NCI-H2029 treated with DMSO at 0.1 percent for 48 hours (cell line): ENCODE results near the gene CD52.

Experiments
- DNase-seq: peaks from one replicate; lab custom pipeline; 2025; lab: John Stamatoyannopoulos, UW

The CD52 gene

GRCh38 chr1:26357121-26357602 lies 39.4 kb downstream of the CD52 start:
- DNase-seq: no peak

GRCh38 chr1:26358411-26359384 lies 40.9 kb downstream of the CD52 start:
- no peak for DNase-seq

- DNase-seq: no peak
Measured at GRCh38 chr1:26359981-26360806, 42.4 kb downstream of the CD52 start.

GRCh38 chr1:26360807-26361604 lies 43.2 kb downstream of the CD52 start:
- no peak for DNase-seq

- no peak for DNase-seq
Measured at GRCh38 chr1:26361605-26362122, 43.9 kb downstream of the CD52 start.

GRCh38 chr1:26362331-26362730 lies 44.6 kb downstream of the CD52 start:
- DNase-seq: no peak

GRCh38 chr1:26363549-26364448 lies 46.0 kb downstream of the CD52 start:
- no peak for DNase-seq

- DNase-seq: no peak
Measured at GRCh38 chr1:26364956-26365355, 47.2 kb downstream of the CD52 start.

- no peak for DNase-seq
Measured at GRCh38 chr1:26367441-26367840, 49.7 kb downstream of the CD52 start.

- DNase-seq: no peak
Measured at GRCh38 chr1:26368006-26368405, 50.2 kb downstream of the CD52 start.

GRCh38 chr1:26368486-26368885 lies 50.7 kb downstream of the CD52 start:
- no peak for DNase-seq
